GM19468 (cell line): Measurements from ENCODE around the gene DIDO1.

Source experiments
- ATAC-seq: cut with Tn5 transposase; IDR thresholded peaks from one replicate; pipeline ENCODE4 v1.9.1; 2021; ENCODE audit warnings: mild to moderate bottlenecking, moderate library complexity, moderate number of reproducible peaks; ENCODE audit not compliant: unreplicated experiment; ENCODE audit errors: extremely low read depth

Gene DIDO1

GRCh38 chr20:62951896-62952372 lies 25.6 kb upstream of the DIDO1 start:
- no peak for ATAC-seq

GRCh38 chr20:62951143-62951895 lies 25.0 kb upstream of the DIDO1 start:
- ATAC-seq: no peak

- no peak for ATAC-seq
These were observed 24.4 kb upstream of the DIDO1 start for GRCh38 chr20:62950741-62951140.

DNA sequence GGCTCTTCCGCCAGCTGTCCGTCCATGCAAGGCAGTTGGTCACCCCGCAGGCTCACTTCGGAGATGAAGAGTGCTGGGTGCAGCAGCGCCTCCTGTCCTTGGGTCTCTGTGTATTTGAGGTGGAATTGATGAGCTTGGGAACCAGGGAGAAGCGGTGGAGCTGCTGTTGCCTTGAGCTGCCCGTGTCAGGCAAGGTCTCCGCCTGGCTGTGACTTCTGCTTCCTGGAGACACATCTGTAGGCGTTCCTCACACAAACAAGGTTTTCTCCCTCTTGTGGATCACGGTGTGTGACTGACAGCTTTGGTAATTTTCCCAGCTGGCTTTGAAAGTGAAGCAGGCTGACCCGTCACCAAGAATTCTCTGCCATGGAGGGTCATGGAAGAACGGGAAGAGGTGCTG lies 23.7 kb upstream of the DIDO1 start:
- no peak for ATAC-seq

GRCh38 chr20:62949153-62949821 lies 23.0 kb upstream of the DIDO1 start:
- ATAC-seq: no peak

DNA sequence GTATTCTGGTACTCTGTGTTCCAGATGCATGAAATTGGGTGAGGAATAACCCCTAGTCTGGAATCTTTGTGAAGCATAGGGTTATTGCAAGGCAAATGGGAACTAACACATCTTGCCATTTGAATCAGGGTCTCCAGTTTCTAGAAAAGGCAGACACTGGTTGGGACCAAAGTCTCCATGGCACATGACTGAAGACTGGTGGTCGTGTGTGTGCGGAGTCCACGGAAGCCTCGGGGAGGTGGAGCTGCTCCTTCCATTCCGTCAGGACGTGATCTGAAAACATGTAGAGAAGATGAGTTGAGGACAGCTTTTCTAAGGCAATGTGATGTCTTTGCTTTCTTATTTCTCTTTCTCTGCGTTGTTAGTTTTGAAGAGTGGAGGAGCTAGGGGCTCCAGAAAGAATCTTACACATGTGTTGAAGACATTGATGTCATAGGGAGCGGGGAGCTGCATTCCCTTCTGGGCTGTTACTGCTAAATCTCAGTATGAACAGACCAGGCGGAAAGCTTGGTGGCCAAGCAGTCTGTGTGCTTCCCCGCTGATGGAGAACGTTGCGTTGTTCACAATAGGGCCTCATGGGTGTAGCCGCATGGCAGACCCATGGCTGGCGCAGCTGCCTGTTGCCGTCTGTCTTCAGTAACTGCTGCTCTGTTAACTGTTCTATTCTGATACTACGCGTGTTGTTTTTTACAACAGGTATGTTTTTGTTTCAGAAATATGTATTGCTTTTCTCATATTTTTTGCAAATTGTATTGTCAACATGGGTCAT lies 21.4 kb upstream of the DIDO1 start:
- no peak for ATAC-seq

DNA sequence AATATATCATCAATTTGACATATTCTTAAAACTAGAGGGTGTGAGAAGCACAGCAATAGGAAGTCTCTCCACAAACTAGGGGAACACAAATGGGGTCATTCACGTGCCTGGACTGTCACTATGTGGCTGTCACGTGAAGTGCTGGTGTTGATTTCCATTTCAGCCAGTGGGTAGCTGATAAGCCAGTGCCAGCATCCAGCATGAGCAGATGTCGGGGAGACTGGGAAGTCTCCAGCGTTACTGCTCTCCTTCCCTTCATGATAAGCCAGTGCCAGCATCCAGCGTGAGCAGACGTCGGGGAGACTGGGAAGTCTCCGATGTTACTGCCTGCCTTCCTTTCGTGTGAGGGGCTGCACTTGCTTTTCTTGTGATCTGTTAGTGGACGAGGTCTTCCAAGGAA lies 20.6 kb upstream of the DIDO1 start:
- no peak for ATAC-seq

DNA sequence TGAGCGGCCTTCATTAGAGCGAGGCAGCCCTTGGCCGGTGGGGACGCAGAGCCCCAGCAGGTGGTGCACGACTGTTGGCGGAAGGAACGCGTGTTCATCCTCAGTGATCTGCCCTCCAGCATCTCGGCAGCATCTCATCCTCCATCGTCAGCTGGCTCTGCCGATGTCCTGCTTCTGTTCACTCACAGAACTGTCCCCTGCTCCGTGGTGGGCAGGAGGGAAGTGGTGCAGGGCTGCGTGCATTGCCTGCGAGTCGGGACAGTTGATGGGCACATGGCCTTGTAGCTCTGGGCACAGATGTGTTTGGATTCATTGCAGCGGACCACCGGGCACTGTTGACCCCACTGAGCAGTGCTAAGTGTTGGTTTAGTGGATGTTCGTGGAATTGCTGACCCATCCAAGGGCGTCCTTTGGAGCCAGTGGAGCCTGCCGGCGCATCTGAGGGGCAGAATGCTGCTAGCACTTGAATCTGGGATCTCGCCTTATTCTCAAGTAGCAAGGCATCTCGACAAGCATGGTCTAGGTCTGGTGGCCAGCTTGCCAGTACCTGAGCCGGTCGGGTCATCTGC lies 19.6 kb upstream of the DIDO1 start:
- ATAC-seq: no peak

DNA sequence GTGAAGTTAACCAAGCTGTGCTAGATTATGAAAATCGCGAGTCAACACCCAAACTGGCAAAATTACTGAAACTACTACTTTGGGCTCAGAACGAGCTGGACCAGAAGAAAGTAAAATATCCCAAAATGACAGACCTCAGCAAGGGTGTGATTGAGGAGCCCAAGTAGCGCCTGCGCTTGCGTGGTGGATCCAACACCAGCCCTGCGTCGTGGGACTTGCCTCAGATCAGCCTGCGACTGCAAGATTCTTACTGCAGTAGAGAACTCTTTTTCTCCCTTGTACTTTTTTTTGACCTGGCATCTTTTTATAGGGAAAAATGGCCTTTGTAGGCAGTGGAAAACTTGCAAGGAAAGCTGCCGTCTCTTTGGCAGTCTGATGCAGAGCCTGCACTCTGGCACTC lies 18.4 kb upstream of the DIDO1 start:
- ATAC-seq: no peak

- no peak for ATAC-seq
These were observed 17.9 kb upstream of the DIDO1 start for GRCh38 chr20:62944184-62944583.

- no peak for ATAC-seq
These were observed 17.1 kb upstream of the DIDO1 start for GRCh38 chr20:62943396-62943795.

GRCh38 chr20:62942456-62942855 lies 16.2 kb upstream of the DIDO1 start:
- ATAC-seq: no peak

GRCh38 chr20:62941792-62942191 lies 15.5 kb upstream of the DIDO1 start:
- no peak for ATAC-seq

DNA sequence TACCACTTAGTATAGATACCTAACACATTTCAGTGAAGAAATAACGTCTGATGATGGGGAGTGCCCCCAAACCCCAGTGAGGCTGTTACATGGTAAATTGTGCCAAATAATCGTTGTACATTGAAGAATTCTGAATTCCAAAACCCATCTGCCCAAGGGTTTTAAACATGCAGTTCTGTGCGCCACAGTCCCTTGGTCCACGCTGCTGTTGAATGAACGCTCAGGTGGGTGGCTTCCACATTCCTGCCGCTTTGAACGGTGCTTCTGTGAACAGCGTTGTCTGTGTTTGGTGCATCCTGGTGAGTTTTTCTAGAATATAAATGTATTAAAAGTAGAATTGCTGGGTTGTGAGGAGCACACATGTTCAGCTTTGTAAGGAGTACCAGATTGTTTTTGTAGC lies 14.6 kb upstream of the DIDO1 start:
- no peak for ATAC-seq

DNA sequence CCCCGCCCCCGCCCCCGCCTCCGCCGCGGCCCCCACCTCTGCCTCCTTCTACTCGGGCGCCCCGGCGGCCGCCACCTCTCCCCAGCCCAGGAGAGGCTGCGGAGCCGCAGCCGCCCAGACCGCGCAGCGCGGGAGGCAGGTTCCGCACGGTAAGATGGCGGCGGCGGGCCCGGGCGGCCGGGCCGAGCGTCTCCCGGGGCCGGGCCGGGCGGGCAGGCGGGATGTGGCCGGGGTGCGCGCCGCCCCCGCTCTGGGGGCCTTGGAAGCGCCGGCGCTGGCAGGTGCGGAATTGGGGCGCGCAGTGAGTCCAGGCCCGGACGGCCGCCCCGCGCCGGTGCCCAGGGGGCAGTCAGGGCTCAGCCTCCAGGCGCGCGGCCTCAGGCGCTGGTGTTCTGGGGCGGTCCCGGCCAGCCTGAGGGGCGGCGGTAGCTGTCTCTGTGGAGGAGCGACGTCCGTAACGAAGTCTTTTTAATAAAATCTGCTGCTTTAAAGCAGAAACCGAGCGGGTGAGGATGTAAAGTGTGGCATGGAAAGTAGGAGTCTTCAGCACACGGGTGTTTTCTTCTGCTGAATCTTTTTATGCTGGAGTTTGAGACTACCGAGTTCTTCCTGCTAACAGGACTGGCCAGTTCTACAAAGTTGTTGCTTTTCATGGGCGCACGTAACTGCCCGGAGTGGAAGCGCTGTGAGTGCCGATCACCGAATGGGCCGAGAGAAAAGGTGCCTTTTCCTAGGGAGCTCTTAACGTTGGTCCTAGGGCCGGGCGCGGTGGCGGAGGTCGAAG lies 12.0 kb upstream of the DIDO1 start, which contains the start of gene GID8:
TSS of gene GID8 (plus strand) at position 43 of the 784 bp plus-strand sequence. CDS start 3,356 bp downstream, outside the sequence.
- ATAC-seq: no peak

- ATAC-seq: peak; percentile 60
These were observed 11.2 kb upstream of the DIDO1 start for GRCh38 chr20:62937268-62938104.

DNA sequence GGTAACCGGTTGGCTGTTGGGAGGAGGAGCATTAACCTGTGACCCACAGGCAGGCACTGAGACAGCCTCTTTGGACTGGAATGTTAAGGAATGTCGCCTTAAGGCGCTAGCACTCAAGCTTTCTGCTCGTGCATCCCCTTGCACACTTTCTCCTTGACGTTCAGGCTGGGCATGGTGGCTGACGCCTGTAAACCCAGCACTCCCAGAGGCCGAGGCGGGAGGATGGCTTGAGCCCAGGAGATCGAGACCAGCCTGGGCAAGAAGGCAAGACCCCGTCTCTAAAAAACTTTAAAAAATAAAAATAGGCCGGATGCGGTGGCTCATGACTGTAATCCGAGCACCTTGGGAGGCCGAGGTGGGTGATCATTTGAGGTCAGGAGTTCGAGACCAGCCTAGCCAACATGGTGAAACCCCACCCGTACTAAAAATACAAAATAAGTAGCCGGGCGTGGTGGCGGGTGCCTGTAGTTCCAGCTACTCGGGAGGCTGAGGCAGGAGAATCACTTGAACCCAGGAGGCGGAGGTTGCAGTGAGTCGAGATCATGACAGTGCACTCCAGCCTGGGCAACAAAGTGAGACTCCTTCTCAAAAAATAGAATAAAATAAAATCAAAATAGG lies 9.8 kb upstream of the DIDO1 start:
- no peak for ATAC-seq

GRCh38 chr20:62935204-62935967 lies 9.1 kb upstream of the DIDO1 start:
- no peak for ATAC-seq
